Caco-2 (cell line): ENCODE measurements around the gene PAPSS2. TPM values are rescaled to one million over a fixed set of nuclear protein-coding genes. Genes with fewer than 3 reads are reported as not detected.

ENCODE experiments used
- BruUV-seq: library from RNA; stranded (reverse); fragments of 400-500 nt; replicated peaks from 2 replicates; lab custom pipeline; 2021; lab: Mats Ljungman, UMichigan
- CTCF ChIA-PET: fragments of 300-600 bp; sonication (Branson Sonifier 250); formaldehyde crosslinking; loops from one replicate; lab custom pipeline; 2022; ENCODE audit warnings: antibody characterized with exemption; lab: Charles Lee
- POLR2A ChIA-PET: fragments of 300-600 bp; sonication (Branson Sonifier 250); formaldehyde crosslinking; loops from one replicate; lab custom pipeline; 2022; ENCODE audit warnings: antibody characterized with exemption; lab: Charles Lee
- DNase-seq, 2 experiments: peaks; one replicate each; pipeline versions ENCODE4 v3.0.0 to v3.0.0-alpha.2; 2020 to 2022
- H3K27me3 ChIP-seq: replicated peaks from 2 replicates; pipeline ENCODE4 v1.6.0; 2011; ENCODE audit warnings: low read length; ENCODE audit not compliant: control insufficient read depth, insufficient read depth
- H3K36me3 ChIP-seq: 2 replicates; pipeline ENCODE4 v1.5.1; 2011; ENCODE audit warnings: low read length; ENCODE audit not compliant: control insufficient read depth, insufficient read depth
- H3K4me1 ChIP-seq: fragments of 250-450 bp; sonication (Bioruptor Pico); 2 replicates; pipeline ENCODE4 v1.5.1; 2020; ENCODE audit warnings: mild to moderate bottlenecking
- H3K4me3 ChIP-seq: 2 replicates; pipeline ENCODE4 v1.5.1; 2011; ENCODE audit warnings: low read depth, mild to moderate bottlenecking, control low read depth, low read length
- H3K9me3 ChIP-seq: fragments of 250-450 bp; sonication (Bioruptor Pico); 2 replicates; pipeline ENCODE4 v1.5.1; 2020; ENCODE audit warnings: mild to moderate bottlenecking, moderate library complexity
- H3K27ac Mint-ChIP-seq: one replicate; pipeline ENCODE4 v1.8.0; 2022; ENCODE audit warnings: mixed read lengths; ENCODE audit not compliant: unreplicated experiment
- H3K27me3 Mint-ChIP-seq: one replicate; pipeline ENCODE4 v1.8.0; 2022; ENCODE audit warnings: mixed read lengths; ENCODE audit not compliant: insufficient read depth, unreplicated experiment
- H3K36me3 Mint-ChIP-seq: one replicate; pipeline ENCODE4 v1.8.0; 2022; ENCODE audit warnings: mild to moderate bottlenecking, mixed read lengths; ENCODE audit not compliant: insufficient read depth, unreplicated experiment
- H3K4me1 Mint-ChIP-seq: one replicate; pipeline ENCODE4 v1.8.0; 2022; ENCODE audit warnings: low read depth, mixed read lengths; ENCODE audit not compliant: unreplicated experiment
- H3K4me3 Mint-ChIP-seq: one replicate; pipeline ENCODE4 v1.8.0; 2022; ENCODE audit warnings: mild to moderate bottlenecking, moderate library complexity, mixed read lengths; ENCODE audit not compliant: unreplicated experiment
- H3K9me3 Mint-ChIP-seq: one replicate; pipeline ENCODE4 v1.8.0; 2022; ENCODE audit warnings: mixed read lengths; ENCODE audit not compliant: unreplicated experiment
- CTCF ChIP-seq, 2 experiments: fragments of 200-600 bp in 1 of 2; IDR thresholded peaks; 1 replicate in 1 of 2; 2 replicates in 1 of 2; pipeline versions ENCODE4 v1.5.1 to v1.8.0; 2011 to 2022; ENCODE audit warnings: antibody characterized with exemption in 1 of 2, control low read depth in 1 of 2, inconsistent platforms in 1 of 2, low read depth in 1 of 2, low read length in 1 of 2, mild to moderate bottlenecking in 1 of 2, moderate library complexity in 1 of 2; ENCODE audit not compliant: insufficient read depth in 1 of 2, severe bottlenecking in 1 of 2, unreplicated experiment in 1 of 2
- intact Hi-C: fragments of 100-400 bp; cut with micrococcal nuclease; formaldehyde crosslinking; loops from one replicate; pipeline ENCODE4 v1.10.0; 2022; ENCODE audit not compliant: unreplicated experiment
- total RNA-seq: library from RNA; stranded (reverse); gene quantifications from 2 replicates; pipeline ENCODE4 v1.2.3, GENCODE V29; 2022

PAPSS2 gene
- total RNA-seq, 1 experiment from 2014 or later = 4.3 TPM

GRCh38 chr10:87664276-87664701 lies 4.6 kb downstream of the PAPSS2 start:
- POLR2A ChIA-PET = no interaction called here
- intact Hi-C loops = loop anchor here (5.0 kb wide), 1 partner anchor 38 kb away; no protein-coding TSS in a partner anchor
- H3K9me3 ChIP-seq = no peaks in the 10 kb centered on the region

DNA sequence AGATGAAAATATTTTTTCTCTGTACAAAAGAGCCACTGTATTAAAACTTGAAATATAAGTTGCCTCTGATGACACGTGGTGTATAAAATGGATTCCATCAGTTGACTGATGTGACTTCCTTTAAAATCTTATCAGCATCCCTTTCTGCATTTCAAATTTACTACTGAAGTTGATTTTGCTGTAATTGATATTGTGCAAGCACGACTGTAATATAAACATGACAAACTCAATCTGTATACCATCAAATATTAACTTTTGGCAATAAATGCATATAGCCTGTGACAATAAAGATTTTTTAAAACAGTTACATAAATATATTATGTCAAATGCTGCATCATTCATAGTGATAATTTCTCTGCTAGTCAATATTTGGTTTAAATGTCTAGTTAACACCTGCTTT lies 7.8 kb downstream of the PAPSS2 start:
- Mint-ChIP-seq H3K9me3 (no peaks in the 10 kb centered on the region), H3K4me3 (no peak overlapping the region), H3K4me1 (peaks cover 10% of the 10 kb centered on the region), H3K36me3 (no peaks in the 10 kb centered on the region), H3K27me3 (no peaks in the 10 kb centered on the region), H3K27ac (no peak overlapping the region)
- H3K36me3 ChIP-seq = no peaks in the 10 kb centered on the region
- no peak for DNase-seq
- ChIA-PET CTCF (no interaction called here), POLR2A (no interaction called here)
- intact Hi-C loops = no loop called here
- H3K4me3 ChIP-seq = no peak overlapping the region
- H3K4me1 ChIP-seq = peaks cover 11% of the 10 kb centered on the region; the same call in 1 of the 2 replicates
- BruUV-seq = no TSS peak
- TF ChIP-seq CTCF (IDR thresholded peaks at IDR 0.05; ENCODE audit: insufficient read depth in 1 of 2, low read depth in 1 of 2, low read length in 1 of 2, severe bottlenecking in 1 of 2, unreplicated experiment in 1 of 2) = no peak
- no peaks in the 10 kb centered on the region for H3K27me3 ChIP-seq
- no peaks in the 10 kb centered on the region for H3K9me3 ChIP-seq

More at GRCh38 chr10:87664276-87664701, 4.6 kb downstream of the PAPSS2 start:
- Mint-ChIP-seq H3K9me3 (no peaks in the 10 kb centered on the region), H3K27ac (no peak overlapping the region), H3K4me3 (no peak overlapping the region), H3K36me3 (peaks cover under 1% of the 10 kb centered on the region), H3K4me1 (peaks cover 21% of the 10 kb centered on the region), H3K27me3 (peaks cover 3% of the 10 kb centered on the region)
- Histone ChIP-seq H3K4me1 (peaks cover 11% of the 10 kb centered on the region; the same call in 1 of the 2 replicates), H3K27me3 (no peaks in the 10 kb centered on the region), H3K36me3 (no peaks in the 10 kb centered on the region), H3K4me3 (no peak overlapping the region)
- TF ChIP-seq CTCF (IDR thresholded peaks at IDR 0.05; ENCODE audit: insufficient read depth in 1 of 2, low read depth in 1 of 2, low read length in 1 of 2, severe bottlenecking in 1 of 2, unreplicated experiment in 1 of 2) = no peak
- no peak for DNase-seq
- CTCF ChIA-PET = no interaction called here
- no TSS peak for BruUV-seq

- Histone ChIP-seq H3K4me1 (peaks cover 11% of the 10 kb centered on the region; the same call in 1 of the 2 replicates), H3K9me3 (no peaks in the 10 kb centered on the region), H3K36me3 (no peaks in the 10 kb centered on the region), H3K27me3 (no peaks in the 10 kb centered on the region), H3K4me3 (no peak overlapping the region)
- POLR2A ChIA-PET = no interaction called here
- Mint-ChIP-seq H3K4me1 (peaks cover 10% of the 10 kb centered on the region), H3K36me3 (no peaks in the 10 kb centered on the region), H3K27ac (no peak overlapping the region), H3K9me3 (no peaks in the 10 kb centered on the region), H3K27me3 (no peaks in the 10 kb centered on the region), H3K4me3 (no peak overlapping the region)
- TF ChIP-seq CTCF (IDR thresholded peaks at IDR 0.05; ENCODE audit: insufficient read depth in 1 of 2, low read depth in 1 of 2, low read length in 1 of 2, severe bottlenecking in 1 of 2, unreplicated experiment in 1 of 2) = no peak
- no TSS peak for BruUV-seq
- CTCF ChIA-PET = no interaction called here
- intact Hi-C loops = no loop called here
- DNase-seq = no peak
These were observed 8.8 kb downstream of the PAPSS2 start for GRCh38 chr10:87668324-87669074.
